ENCODE measurements around the gene AVPR1B.

The AVPR1B gene

GRCh38 chr1:206110820-206111219 lies 6.4 kb downstream of the AVPR1B start:
- in situ Hi-C loops (cut with HindIII; ENCODE audit: low pct_ligation_motif_present, low sequenced_read_pairs) = loop anchor here (25.0 kb wide), 3 partner anchors 124 to 324 kb away; partner anchors contain the start of gene RAB29
- TF ChIP-seq CTCF (IDR thresholded peaks at IDR 0.05; ENCODE audit: low read depth, low read length, missing control alignments) = no peak
- no peak for DNase-seq
- Histone ChIP-seq H3K27ac (no peak overlapping the region), H3K27me3 (replicated peaks) (no peaks in the 10 kb centered on the region), H3K36me3 (replicated peaks) (no peaks in the 10 kb centered on the region), H3K4me3 (ENCODE audit: low read depth, low read length) (no peak overlapping the region)

- no peak for DNase-seq
- TF ChIP-seq CTCF (IDR thresholded peaks at IDR 0.05; ENCODE audit: low read depth, low read length, missing control alignments) = no peak
- in situ Hi-C loops (cut with HindIII; ENCODE audit: low pct_ligation_motif_present, low sequenced_read_pairs) = loop anchor here (25.0 kb wide), 3 partner anchors 123 to 323 kb away; partner anchors contain the start of gene RAB29
- Histone ChIP-seq H3K27me3 (replicated peaks) (no peaks in the 10 kb centered on the region), H3K4me3 (ENCODE audit: low read depth, low read length) (no peak overlapping the region), H3K36me3 (replicated peaks) (no peaks in the 10 kb centered on the region), H3K27ac (no peak overlapping the region)
Observed at GRCh38 chr1:206110161-206110560, 7.0 kb downstream of the AVPR1B start.

GRCh38 chr1:206109718-206110117 lies 7.5 kb downstream of the AVPR1B start:
- DNase-seq = no peak
- no peaks in the 10 kb centered on the region for H3K27me3 ChIP-seq (replicated peaks)
- H3K36me3 ChIP-seq (replicated peaks) = no peaks in the 10 kb centered on the region
- H3K4me3 ChIP-seq (ENCODE audit: low read depth, low read length) = no peak overlapping the region
- no peak overlapping the region for H3K27ac ChIP-seq
- no peak for TF ChIP-seq CTCF (IDR thresholded peaks at IDR 0.05; ENCODE audit: low read depth, low read length, missing control alignments)
- in situ Hi-C loops (cut with HindIII; ENCODE audit: low pct_ligation_motif_present, low sequenced_read_pairs) = loop anchor here (25.0 kb wide), 3 partner anchors 122 to 322 kb away; partner anchors contain the start of gene RAB29

GRCh38 chr1:206108635-206109034 lies 8.6 kb downstream of the AVPR1B start:
- in situ Hi-C loops (cut with HindIII; ENCODE audit: low pct_ligation_motif_present, low sequenced_read_pairs) = loop anchor here (25.0 kb wide), 3 partner anchors 121 to 321 kb away; partner anchors contain the start of gene RAB29
- Histone ChIP-seq H3K27me3 (replicated peaks) (no peaks in the 10 kb centered on the region), H3K27ac (no peak overlapping the region), H3K36me3 (replicated peaks) (no peaks in the 10 kb centered on the region), H3K4me3 (ENCODE audit: low read depth, low read length) (no peak overlapping the region)
- no peak for DNase-seq
- TF ChIP-seq CTCF (IDR thresholded peaks at IDR 0.05; ENCODE audit: low read depth, low read length, missing control alignments) = no peak

GRCh38 chr1:206107168-206107544 lies 10.0 kb downstream of the AVPR1B start:
- no peak overlapping the region for H3K27ac ChIP-seq
- no peaks in the 10 kb centered on the region for H3K27me3 ChIP-seq (replicated peaks)
- H3K36me3 ChIP-seq (replicated peaks) = no peaks in the 10 kb centered on the region
- no peak for DNase-seq
- H3K4me3 ChIP-seq (ENCODE audit: low read depth, low read length) = no peak overlapping the region
- no peak for TF ChIP-seq CTCF (IDR thresholded peaks at IDR 0.05; ENCODE audit: low read depth, low read length, missing control alignments)
- in situ Hi-C loops (cut with HindIII; ENCODE audit: low pct_ligation_motif_present, low sequenced_read_pairs) = loop anchor here (25.0 kb wide), 3 partner anchors 120 to 320 kb away; partner anchors contain the start of gene RAB29

Measured in brain microvascular endothelial cell (primary cell).